Activated B cell treated with CpG ODN at 0.5 μM for 24 hours (primary cell): ENCODE data around the gene ZFP64. TPM values are rescaled to one million over a fixed set of nuclear protein-coding genes. Genes with fewer than 3 reads are reported as not detected.

ENCODE experiments used
- ATAC-seq: fragments of 200-7000 bp; cut with Tn5 transposase; one replicate; pipeline ENCODE4 v1.10.0; 2021; ENCODE audit warnings: low read depth, mild to moderate bottlenecking, moderate library complexity
- CTCF ChIA-PET: fragments of 350-600 bp; sonication (Branson Sonifier 250); formaldehyde crosslinking; loops from one replicate; lab custom pipeline; 2021; ENCODE audit warnings: antibody characterized with exemption; lab: Charles Lee
- POLR2A ChIA-PET: fragments of 350-600 bp; sonication (Branson Sonifier 250); formaldehyde crosslinking; loops from one replicate; lab custom pipeline; 2021; ENCODE audit warnings: antibody characterized with exemption; lab: Charles Lee
- DNase-seq: peaks from one replicate; pipeline ENCODE4 v3.0.0; 2022
- H3K27ac Mint-ChIP-seq: one replicate; pipeline ENCODE4 v1.8.0; 2020; ENCODE audit warnings: mixed read lengths
- H3K27me3 Mint-ChIP-seq: one replicate; pipeline ENCODE4 v1.8.0; 2021; ENCODE audit warnings: mixed read lengths
- H3K36me3 Mint-ChIP-seq: one replicate; pipeline ENCODE4 v1.8.0; 2021; ENCODE audit warnings: low read depth, mixed read lengths
- H3K4me1 Mint-ChIP-seq: one replicate; pipeline ENCODE4 v1.8.0; 2021; ENCODE audit warnings: mixed read lengths
- H3K4me3 Mint-ChIP-seq: one replicate; pipeline ENCODE4 v1.8.0; 2020; ENCODE audit warnings: mild to moderate bottlenecking, mixed read lengths
- H3K9me3 Mint-ChIP-seq: one replicate; pipeline ENCODE4 v1.8.0; 2020; ENCODE audit warnings: mixed read lengths
- intact Hi-C: fragments of 100-400 bp; cut with micrococcal nuclease; formaldehyde crosslinking; loops from one replicate; pipeline ENCODE4 v1.15.1; 2024
- total RNA-seq: library from RNA; stranded (reverse); gene quantifications from 2 replicates; pipeline ENCODE4 v1.2.3, GENCODE V29; 2022
- TF ChIP-seq, protein P1 (sequence below): fragments of 200-600 bp; IDR thresholded peaks from one replicate; pipeline ENCODE4 v1.8.0; 2022; ENCODE audit warnings: antibody characterized with exemption, mild to moderate bottlenecking

ZFP64 gene
- total RNA-seq: 13.7 and 14.2 TPM in 2 replicates

DNA sequence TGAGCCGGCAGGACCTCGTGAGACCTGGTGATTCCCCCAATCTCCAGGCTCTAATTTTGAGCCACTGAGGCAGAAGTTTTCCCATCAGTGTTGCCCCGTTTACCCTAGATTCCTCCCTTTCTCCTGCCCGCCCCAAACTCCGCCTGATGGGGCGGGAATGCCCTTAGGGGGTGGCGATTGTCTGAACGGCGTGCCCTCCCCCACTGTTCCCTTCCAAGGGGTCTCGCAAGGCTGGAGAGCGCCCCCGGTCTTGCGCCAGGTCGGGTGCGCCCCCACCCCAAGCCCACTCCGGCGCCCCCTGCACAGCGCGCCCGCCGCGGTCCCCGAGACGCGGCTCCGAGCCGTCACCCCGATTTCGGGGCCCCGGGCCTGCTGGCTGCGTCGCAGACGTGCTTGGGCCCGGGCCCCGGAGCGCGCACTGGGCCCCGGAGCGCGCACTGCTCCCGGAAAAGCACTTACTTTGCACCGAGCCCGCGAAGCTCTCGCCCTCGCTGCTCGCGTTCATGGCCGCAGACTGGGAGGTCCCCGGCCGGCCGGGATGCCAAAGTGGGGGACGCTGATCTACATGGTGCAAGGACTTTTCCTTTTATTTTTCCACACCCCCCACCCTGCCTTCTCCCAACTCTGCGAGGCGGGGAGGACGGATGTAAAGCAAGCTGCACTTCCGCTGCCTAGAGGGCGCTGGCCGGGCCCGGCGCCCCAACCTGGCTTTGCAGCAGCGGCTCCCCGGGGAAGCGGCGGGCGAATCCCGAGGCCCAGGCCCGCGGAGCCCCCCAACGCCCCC, at the start of gene ZFP64:
ZFP64 (minus strand) TSS at position 648 of the 784 bp plus-strand sequence; CDS start at position 505, 143 bp downstream.
- Mint-ChIP-seq H3K27me3 (no peaks in the 10 kb centered on the region), H3K4me1 (peaks cover 18% of the 10 kb centered on the region), H3K4me3 (peak within 1 kb of the TSS; percentile 96), H3K9me3 (no peaks in the 10 kb centered on the region), H3K36me3 (peaks cover 15% of the 10 kb centered on the region), H3K27ac (peak within 1 kb of the TSS; percentile 91)
- ATAC-seq (peak; percentile 81), DNase-seq (peak; percentile 76)
- POLR2A ChIA-PET: interaction anchor here (0.9 to 1.4 kb wide), 3 partner anchors 12 to 1233 kb away, joined by 3 read pairs; no protein-coding TSS in a partner anchor
- CTCF ChIA-PET: interaction anchor here (0.6 to 1.6 kb wide), 3 partner anchors 12 to 310 kb away, joined by 3 to 5 read pairs (median 4); no protein-coding TSS in a partner anchor
- intact Hi-C loops: loop anchor here (2.0 to 5.0 kb wide), 4 partner anchors 19 to 1459 kb away; partner anchors contain the start of gene PARD6B
- TF ChIP-seq, protein P1, sequence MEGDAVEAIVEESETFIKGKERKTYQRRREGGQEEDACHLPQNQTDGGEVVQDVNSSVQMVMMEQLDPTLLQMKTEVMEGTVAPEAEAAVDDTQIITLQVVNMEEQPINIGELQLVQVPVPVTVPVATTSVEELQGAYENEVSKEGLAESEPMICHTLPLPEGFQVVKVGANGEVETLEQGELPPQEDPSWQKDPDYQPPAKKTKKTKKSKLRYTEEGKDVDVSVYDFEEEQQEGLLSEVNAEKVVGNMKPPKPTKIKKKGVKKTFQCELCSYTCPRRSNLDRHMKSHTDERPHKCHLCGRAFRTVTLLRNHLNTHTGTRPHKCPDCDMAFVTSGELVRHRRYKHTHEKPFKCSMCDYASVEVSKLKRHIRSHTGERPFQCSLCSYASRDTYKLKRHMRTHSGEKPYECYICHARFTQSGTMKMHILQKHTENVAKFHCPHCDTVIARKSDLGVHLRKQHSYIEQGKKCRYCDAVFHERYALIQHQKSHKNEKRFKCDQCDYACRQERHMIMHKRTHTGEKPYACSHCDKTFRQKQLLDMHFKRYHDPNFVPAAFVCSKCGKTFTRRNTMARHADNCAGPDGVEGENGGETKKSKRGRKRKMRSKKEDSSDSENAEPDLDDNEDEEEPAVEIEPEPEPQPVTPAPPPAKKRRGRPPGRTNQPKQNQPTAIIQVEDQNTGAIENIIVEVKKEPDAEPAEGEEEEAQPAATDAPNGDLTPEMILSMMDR: peak; percentile 18

DNA sequence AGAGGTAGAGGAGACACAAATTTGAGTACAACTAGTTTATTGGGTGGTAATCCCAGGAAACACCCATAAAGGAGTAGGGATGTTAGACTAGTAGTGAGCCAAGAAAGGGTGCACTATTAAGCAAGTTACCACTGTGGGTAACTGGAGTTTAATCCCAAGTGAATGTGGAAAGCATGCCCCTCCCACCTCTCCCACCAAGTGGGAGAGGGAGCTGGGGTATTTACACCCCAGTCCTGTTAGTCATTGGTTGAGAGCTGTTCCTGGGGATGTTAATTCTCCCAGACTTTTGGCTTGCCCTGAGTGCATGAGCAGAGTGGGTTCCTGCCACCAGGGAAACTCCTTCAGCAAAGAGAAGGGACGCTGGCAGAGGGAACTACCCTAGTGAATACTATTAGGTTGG, 49.2 kb upstream of the ZFP64 start:
- intact Hi-C loops: loop anchor here (5.0 kb wide), 1 partner anchor 1306 kb away; no protein-coding TSS in a partner anchor
- Mint-ChIP-seq H3K4me1 (no peaks in the 10 kb centered on the region), H3K9me3 (no peaks in the 10 kb centered on the region), H3K4me3 (no peak overlapping the region), H3K36me3 (no peaks in the 10 kb centered on the region), H3K27me3 (peaks cover 13% of the 10 kb centered on the region), H3K27ac (no peak overlapping the region)
- DNase-seq (no peak), ATAC-seq (no peak)
- TF ChIP-seq, protein P1: no peak
- ChIA-PET CTCF (no interaction called here), POLR2A (no interaction called here)

DNA sequence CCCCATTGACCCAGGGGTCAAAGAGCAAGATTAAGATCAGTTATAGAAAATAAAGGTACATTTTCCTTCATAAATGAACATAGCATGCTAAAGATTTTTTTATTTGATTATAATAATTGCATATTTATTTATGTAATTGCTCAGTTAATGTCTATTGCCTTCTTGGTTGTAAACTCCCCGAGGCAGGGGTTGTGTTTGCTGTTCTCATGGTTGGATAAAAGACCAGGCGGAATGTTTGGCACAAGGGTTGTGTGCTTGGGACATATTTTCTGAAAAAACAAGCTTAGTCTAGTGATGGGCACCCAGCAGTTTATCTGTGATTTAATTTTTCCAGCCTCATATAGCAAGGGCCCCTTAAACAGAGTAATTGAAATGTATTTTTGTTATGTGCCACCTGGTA, 47.5 kb upstream of the ZFP64 start:
- H3K4me1 Mint-ChIP-seq: no peaks in the 10 kb centered on the region
- POLR2A ChIA-PET: no interaction called here
- H3K27ac Mint-ChIP-seq: no peak overlapping the region
- H3K4me3 Mint-ChIP-seq: no peak overlapping the region
- intact Hi-C loops: no loop called here
- peaks cover 15% of the 10 kb centered on the region for H3K27me3 Mint-ChIP-seq
- no peaks in the 10 kb centered on the region for H3K36me3 Mint-ChIP-seq
- TF ChIP-seq, protein P1: no peak
- CTCF ChIA-PET: no interaction called here
- no peak for DNase-seq
- no peaks in the 10 kb centered on the region for H3K9me3 Mint-ChIP-seq
- ATAC-seq: no peak

DNA sequence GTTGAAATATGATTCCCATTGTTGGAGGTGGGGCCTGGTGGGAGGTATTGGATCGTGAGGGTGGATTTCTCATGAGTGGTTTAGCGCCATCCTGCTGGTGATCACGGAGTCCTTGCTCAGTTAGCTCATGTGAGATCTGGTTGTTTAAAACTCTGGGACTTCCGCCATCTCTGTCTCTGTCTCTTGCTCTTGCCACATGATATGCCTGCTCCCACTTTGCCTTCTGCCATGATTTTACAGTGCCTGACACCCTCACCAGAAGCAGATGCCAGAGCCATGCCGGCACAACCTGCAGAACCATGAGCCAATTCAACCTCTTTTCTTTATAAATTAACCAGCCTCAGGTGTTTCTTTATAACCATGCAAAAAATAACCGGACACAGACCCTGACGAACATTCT, 44.7 kb upstream of the ZFP64 start:
- no peak for DNase-seq
- CTCF ChIA-PET: no interaction called here
- H3K4me1 Mint-ChIP-seq: no peaks in the 10 kb centered on the region
- H3K36me3 Mint-ChIP-seq: no peaks in the 10 kb centered on the region
- no peak overlapping the region for H3K27ac Mint-ChIP-seq
- H3K4me3 Mint-ChIP-seq: no peak overlapping the region
- H3K9me3 Mint-ChIP-seq: no peaks in the 10 kb centered on the region
- peaks cover 15% of the 10 kb centered on the region for H3K27me3 Mint-ChIP-seq
- POLR2A ChIA-PET: no interaction called here
- TF ChIP-seq, protein P1: no peak
- no peak for ATAC-seq
- intact Hi-C loops: no loop called here

DNA sequence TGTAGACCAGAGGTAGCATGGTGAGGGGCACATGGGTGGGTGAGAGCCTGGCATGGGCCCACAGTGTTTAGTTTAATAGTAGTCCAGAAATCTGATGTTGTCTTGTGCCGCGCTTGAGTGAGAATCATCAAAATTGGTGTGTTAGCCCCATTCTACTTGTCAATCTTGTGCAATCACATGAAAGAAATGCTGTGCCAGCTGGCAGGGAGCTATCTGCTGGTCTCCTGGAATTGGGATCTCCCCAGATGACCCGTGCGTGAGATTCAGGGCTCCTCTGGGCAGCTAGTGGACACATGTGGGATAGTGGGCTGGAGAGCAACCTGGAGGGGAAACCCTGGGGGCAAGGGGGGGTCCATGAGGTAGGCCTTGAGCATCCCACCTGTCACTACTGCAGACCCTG, 43.5 kb upstream of the ZFP64 start:
- Mint-ChIP-seq H3K27me3 (peaks cover 12% of the 10 kb centered on the region), H3K4me3 (no peak overlapping the region)

More for the DNA sequence above, 43.5 kb upstream of the ZFP64 start:
- no peaks in the 10 kb centered on the region for H3K36me3 Mint-ChIP-seq
- TF ChIP-seq, protein P1: no peak
- ChIA-PET CTCF (no interaction called here), POLR2A (no interaction called here)
- no peaks in the 10 kb centered on the region for H3K9me3 Mint-ChIP-seq
- intact Hi-C loops: no loop called here
- ATAC-seq (no peak), DNase-seq (no peak)
- H3K4me1 Mint-ChIP-seq: no peaks in the 10 kb centered on the region
- no peak overlapping the region for H3K27ac Mint-ChIP-seq
